HFFc6 (cell line): Measurements from ENCODE around the gene MAPKBP1. TPM values are rescaled to one million over a fixed set of nuclear protein-coding genes. Genes with fewer than 3 reads are reported as not detected.

Source experiments
- DNase-seq: peaks from one replicate; pipeline ENCODE4 v3.0.0-alpha.2; 2018
- H3K27ac Mint-ChIP-seq: 2 replicates; pipeline ENCODE4 v1.8.0; 2020; ENCODE audit warnings: mild to moderate bottlenecking, mixed read lengths
- H3K27me3 Mint-ChIP-seq: 2 replicates; pipeline ENCODE4 v1.8.0; 2021; ENCODE audit warnings: mild to moderate bottlenecking, moderate library complexity, mixed read lengths; ENCODE audit not compliant: insufficient read depth
- H3K36me3 Mint-ChIP-seq: 2 replicates; pipeline ENCODE4 v1.8.0; 2021; ENCODE audit warnings: low read depth, mixed read lengths
- H3K4me1 Mint-ChIP-seq: 2 replicates; pipeline ENCODE4 v1.8.0; 2020; ENCODE audit warnings: low read depth, mixed read lengths
- H3K4me3 Mint-ChIP-seq: 2 replicates; pipeline ENCODE4 v1.8.0; 2020; ENCODE audit warnings: mild to moderate bottlenecking, moderate library complexity, mixed read lengths
- H3K9me3 Mint-ChIP-seq: 2 replicates; pipeline ENCODE4 v1.8.0; 2020; ENCODE audit warnings: mild to moderate bottlenecking, mixed read lengths
- total RNA-seq, 6 experiments: library from RNA; stranded (reverse); fragmentation: NEBNext Ultra II Directional; extraction: Animal tissue kit (Norgen Biotek cat#: 25700); gene quantifications; 2 replicates in 1 of 6; 3 replicates in 5 of 6; pipeline ENCODE4 v1.2.3, GENCODE V29; 2021
- TF ChIP-seq, protein P1 (sequence below): fragments of 200-600 bp; sonication (generic); IDR thresholded peaks from 2 replicates; pipeline ENCODE4 v1.5.0; 2021; ENCODE audit warnings: antibody characterized with exemption, mild to moderate bottlenecking

The MAPKBP1 gene
- total RNA-seq, 6 experiments from 2014 or later: 15.7 to 22.4 (median 18.1) TPM

DNA sequence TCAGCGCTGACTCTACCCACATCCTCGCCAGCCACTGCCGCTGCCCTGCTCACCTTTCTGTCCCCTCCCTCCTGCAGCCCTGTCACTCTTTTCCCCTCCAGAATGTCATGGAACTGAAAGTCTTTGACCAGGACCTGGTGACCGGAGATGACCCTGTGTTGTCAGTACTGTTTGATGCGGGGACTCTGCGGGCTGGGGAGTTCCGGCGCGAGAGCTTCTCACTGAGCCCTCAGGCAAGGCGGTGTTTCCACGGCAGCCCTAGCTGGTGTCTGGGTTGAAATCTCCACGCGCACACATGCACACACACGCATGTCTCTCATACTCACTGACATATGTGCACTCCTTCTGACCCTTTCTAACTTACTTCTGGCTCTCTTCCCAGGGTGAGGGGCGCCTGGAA, 66.4 kb downstream of the MAPKBP1 start:
- TF ChIP-seq, protein P1, sequence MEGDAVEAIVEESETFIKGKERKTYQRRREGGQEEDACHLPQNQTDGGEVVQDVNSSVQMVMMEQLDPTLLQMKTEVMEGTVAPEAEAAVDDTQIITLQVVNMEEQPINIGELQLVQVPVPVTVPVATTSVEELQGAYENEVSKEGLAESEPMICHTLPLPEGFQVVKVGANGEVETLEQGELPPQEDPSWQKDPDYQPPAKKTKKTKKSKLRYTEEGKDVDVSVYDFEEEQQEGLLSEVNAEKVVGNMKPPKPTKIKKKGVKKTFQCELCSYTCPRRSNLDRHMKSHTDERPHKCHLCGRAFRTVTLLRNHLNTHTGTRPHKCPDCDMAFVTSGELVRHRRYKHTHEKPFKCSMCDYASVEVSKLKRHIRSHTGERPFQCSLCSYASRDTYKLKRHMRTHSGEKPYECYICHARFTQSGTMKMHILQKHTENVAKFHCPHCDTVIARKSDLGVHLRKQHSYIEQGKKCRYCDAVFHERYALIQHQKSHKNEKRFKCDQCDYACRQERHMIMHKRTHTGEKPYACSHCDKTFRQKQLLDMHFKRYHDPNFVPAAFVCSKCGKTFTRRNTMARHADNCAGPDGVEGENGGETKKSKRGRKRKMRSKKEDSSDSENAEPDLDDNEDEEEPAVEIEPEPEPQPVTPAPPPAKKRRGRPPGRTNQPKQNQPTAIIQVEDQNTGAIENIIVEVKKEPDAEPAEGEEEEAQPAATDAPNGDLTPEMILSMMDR: no peak
- Mint-ChIP-seq H3K27me3 (no peaks in the 10 kb centered on the region; the same call in none of the 2 replicates), H3K9me3 (no peaks in the 10 kb centered on the region), H3K27ac (no peak overlapping the region), H3K36me3 (0 out of 2 replicates have a peak, but pooled peaks cover 4% of the 10 kb centered on the region), H3K4me1 (no peaks in the 10 kb centered on the region), H3K4me3 (no peak overlapping the region)
- no peak for DNase-seq

DNA sequence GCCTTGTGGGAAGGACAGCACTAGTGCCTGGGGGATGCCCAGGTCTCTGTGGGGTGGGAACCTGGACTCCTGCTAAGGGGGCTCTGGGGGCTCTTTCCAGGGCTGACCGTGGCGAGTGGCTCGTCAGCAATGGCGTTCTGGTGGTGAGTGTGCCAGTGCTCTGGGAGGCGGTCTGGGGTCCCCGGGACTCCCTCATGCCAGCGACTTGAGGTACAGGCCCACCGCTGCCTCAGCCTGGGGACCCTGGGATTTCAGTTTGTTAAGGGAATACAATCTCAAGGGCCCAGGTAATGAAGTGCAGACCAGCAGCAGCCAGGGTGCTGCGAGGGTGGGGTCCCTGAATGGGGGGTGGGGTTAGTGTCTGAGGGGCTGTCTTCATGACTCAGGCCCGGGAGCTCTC, 66.8 kb downstream of the MAPKBP1 start:
- no peak overlapping the region for H3K27ac Mint-ChIP-seq
- no peak overlapping the region for H3K4me3 Mint-ChIP-seq
- no peak for DNase-seq
- TF ChIP-seq, protein P1: no peak
- H3K36me3 Mint-ChIP-seq: peaks cover 4% of the 10 kb centered on the region; the same call in 1 of the 2 replicates
- no peaks in the 10 kb centered on the region; the same call in none of the 2 replicates for H3K27me3 Mint-ChIP-seq
- H3K4me1 Mint-ChIP-seq: no peaks in the 10 kb centered on the region
- no peaks in the 10 kb centered on the region for H3K9me3 Mint-ChIP-seq

DNA sequence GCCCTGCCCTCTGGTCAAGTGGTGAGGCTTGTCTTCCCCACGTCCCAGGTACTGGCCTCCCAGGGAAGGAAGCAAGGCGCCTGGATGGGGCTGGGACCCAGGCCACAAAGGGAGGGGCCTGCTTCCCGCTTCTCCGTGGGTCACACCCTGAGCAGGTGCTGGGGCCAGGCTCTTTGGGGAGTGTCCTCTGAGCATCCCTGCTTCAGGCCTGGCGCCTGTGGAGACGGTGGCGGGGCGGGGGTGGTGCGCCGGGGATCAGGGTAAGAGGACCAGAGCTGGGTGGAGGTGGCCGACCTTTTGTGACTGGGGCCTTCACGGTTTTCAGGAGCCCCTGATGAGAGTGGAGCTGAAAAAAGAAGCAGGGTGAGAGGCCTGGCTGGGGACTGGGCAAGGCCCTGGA, 67.9 kb downstream of the MAPKBP1 start:
- Mint-ChIP-seq H3K4me3 (no peak overlapping the region), H3K27me3 (no peaks in the 10 kb centered on the region; the same call in none of the 2 replicates), H3K9me3 (no peaks in the 10 kb centered on the region), H3K27ac (no peak overlapping the region), H3K36me3 (peaks cover 1% of the 10 kb centered on the region; the same call in 1 of the 2 replicates), H3K4me1 (no peaks in the 10 kb centered on the region)
- TF ChIP-seq, protein P1: no peak
- DNase-seq: no peak

DNA sequence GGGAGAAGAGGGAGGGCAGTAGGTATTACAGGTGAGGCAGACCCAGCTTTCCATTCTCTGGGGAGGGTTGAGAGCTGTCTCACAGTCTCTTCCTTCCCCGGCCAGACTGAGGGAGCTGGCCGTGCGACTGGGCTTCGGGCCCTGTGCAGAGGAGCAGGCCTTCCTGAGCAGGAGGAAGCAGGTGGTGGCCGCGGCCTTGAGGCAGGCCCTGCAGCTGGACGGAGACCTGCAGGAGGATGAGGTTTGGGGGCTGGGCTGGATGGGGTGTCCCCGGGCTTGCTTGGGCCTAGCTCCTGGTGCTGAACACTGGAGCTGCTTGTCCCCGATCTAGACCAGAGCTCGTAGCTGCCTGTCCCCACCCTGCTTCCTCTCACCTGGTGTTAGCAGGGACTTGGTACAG, 69.3 kb downstream of the MAPKBP1 start:
- TF ChIP-seq, protein P1: no peak
- Mint-ChIP-seq H3K27ac (no peak overlapping the region), H3K27me3 (no peaks in the 10 kb centered on the region; the same call in 1 of the 2 replicates), H3K9me3 (no peaks in the 10 kb centered on the region), H3K36me3 (peaks cover 5% of the 10 kb centered on the region), H3K4me3 (no peak overlapping the region), H3K4me1 (no peaks in the 10 kb centered on the region)
- DNase-seq: no peak

DNA sequence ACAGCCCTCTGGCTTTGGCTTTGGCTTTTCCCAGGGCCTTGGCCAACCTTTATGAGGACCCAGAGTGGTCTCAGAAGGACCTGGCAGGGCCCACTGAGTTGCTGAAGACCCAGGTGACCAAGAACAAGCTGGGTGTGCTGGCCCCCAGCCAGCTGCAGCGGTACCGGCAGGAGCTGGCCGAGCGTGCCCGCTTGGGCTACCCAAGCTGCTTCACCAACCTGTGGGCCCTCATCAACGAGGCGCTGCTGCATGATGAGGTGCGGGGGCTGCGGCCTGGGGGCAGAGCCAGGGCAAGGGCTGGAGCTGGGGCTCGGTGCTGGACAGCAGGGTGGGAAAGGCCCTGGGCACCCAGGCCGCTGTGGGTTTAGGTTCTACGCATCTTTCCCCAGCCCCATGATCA, 70.5 kb downstream of the MAPKBP1 start:
- Mint-ChIP-seq H3K9me3 (no peaks in the 10 kb centered on the region), H3K27ac (no peak overlapping the region), H3K36me3 (peaks cover 5% of the 10 kb centered on the region), H3K4me1 (no peaks in the 10 kb centered on the region), H3K4me3 (no peak overlapping the region), H3K27me3 (no peaks in the 10 kb centered on the region; the same call in 1 of the 2 replicates)
- TF ChIP-seq, protein P1: no peak
- DNase-seq: no peak

DNA sequence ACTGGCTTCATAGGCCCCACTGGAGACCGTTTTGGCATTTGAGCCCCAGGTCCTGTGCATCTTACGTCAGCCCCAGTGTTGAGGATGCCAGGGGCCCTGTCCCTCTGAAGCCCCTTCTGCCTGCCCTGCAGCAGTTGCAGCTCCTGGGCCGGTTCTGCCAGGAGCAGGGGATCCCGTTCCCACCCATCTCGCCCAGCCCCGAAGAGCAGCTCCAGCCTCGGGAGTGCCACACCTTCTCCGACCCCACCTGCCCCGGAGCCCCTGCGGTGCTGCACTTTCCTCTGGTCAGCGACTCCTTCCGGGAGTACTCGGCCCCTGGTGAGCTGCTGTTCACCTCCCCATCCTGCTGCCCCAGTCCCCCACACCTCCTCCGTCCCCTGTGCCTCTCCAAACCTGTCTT, 72.9 kb downstream of the MAPKBP1 start:
- Mint-ChIP-seq H3K36me3 (peaks cover 5% of the 10 kb centered on the region), H3K27me3 (peaks cover 4% of the 10 kb centered on the region; the same call in 1 of the 2 replicates), H3K4me3 (no peak overlapping the region), H3K9me3 (no peaks in the 10 kb centered on the region), H3K27ac (no peak overlapping the region), H3K4me1 (no peaks in the 10 kb centered on the region)
- TF ChIP-seq, protein P1: no peak
- no peak for DNase-seq
